K562 (cell line): ENCODE results near the gene IL17RC. TPM values are rescaled to one million over a fixed set of nuclear protein-coding genes. Genes with fewer than 3 reads are reported as not detected.

Source experiments
- BRD4 ChIP-seq: fragments of 200-600 bp; sonication (generic); IDR thresholded peaks from 2 replicates; pipeline ENCODE4 v1.6.1; 2017; ENCODE audit warnings: inconsistent platforms
- BRD9 ChIP-seq: fragments of 450-650 bp; IDR thresholded peaks from 2 replicates; pipeline ENCODE4 v1.6.1; 2018; ENCODE audit warnings: low read depth; ENCODE audit not compliant: partially characterized antibody
- DDX20 ChIP-seq: fragments of 450-650 bp; IDR thresholded peaks from 2 replicates; pipeline ENCODE4 v1.6.1; 2016; ENCODE audit warnings: missing genetic modification characterization, low read depth, mild to moderate bottlenecking, missing compliant biosample characterization, moderate library complexity
- DPF2 ChIP-seq: fragments of 450-650 bp; IDR thresholded peaks from 2 replicates; pipeline ENCODE4 v1.6.1; 2016
- HMG20A ChIP-seq: fragments of 450-650 bp; formaldehyde crosslinking; conservative IDR thresholded peaks from 2 replicates; pipeline ENCODE4 v1.4.0; 2020; ENCODE audit warnings: mild to moderate bottlenecking, mixed read lengths
- KDM5B ChIP-seq: fragments of 200-600 bp; sonication (generic); IDR thresholded peaks from 2 replicates; pipeline ENCODE4 v1.6.1; 2012; ENCODE audit warnings: low read depth, mild to moderate bottlenecking, moderate library complexity, low read length, control low read depth, inconsistent platforms; ENCODE audit not compliant: insufficient replicate concordance
- PCBP2 ChIP-seq: fragments of 200-400 bp; formaldehyde crosslinking; IDR thresholded peaks from 2 replicates; pipeline ENCODE4 v1.6.1; 2018; ENCODE audit warnings: low read length, low read depth, mild to moderate bottlenecking, moderate library complexity; ENCODE audit not compliant: poor library complexity, severe bottlenecking
- RAD51 ChIP-seq: fragments of 450-650 bp; IDR thresholded peaks from 2 replicates; pipeline ENCODE4 v1.7.1; 2016; ENCODE audit warnings: low read depth, mild to moderate bottlenecking, borderline replicate concordance
- RBM17 ChIP-seq: fragments of 200-400 bp; formaldehyde crosslinking; IDR thresholded peaks from 2 replicates; pipeline ENCODE4 v1.6.1; 2017; ENCODE audit warnings: low read depth, mild to moderate bottlenecking, low read length, borderline replicate concordance
- RFX5 ChIP-seq: IDR thresholded peaks from 2 replicates; pipeline ENCODE4 v1.6.1; 2011; ENCODE audit warnings: low read depth, mild to moderate bottlenecking, improper control_type of control experiment, low read length
- RHOXF2B ChIP-seq: fragments of 250-450 bp; sonication (Bioruptor Pico); conservative IDR thresholded peaks from 2 replicates; pipeline ENCODE4 v1.5.1; 2021
- SMARCC2 ChIP-seq: fragments of 450-650 bp; IDR thresholded peaks from 2 replicates; pipeline ENCODE4 v1.6.1; 2017; ENCODE audit warnings: antibody characterized with exemption, moderate library complexity, mild to moderate bottlenecking, low read depth
- SRSF1 ChIP-seq: fragments of 200-400 bp; formaldehyde crosslinking; IDR thresholded peaks from 2 replicates; pipeline ENCODE4 v1.6.1; 2017; ENCODE audit warnings: mild to moderate bottlenecking, low read depth, low read length, moderate library complexity
- TARDBP ChIP-seq: fragments of 450-650 bp; IDR thresholded peaks from 2 replicates; pipeline ENCODE4 v1.6.1; 2016
- TEAD1 ChIP-seq, 2 experiments: fragments of 450-650 bp in 1 of 2; sonication (generic) in 1 of 2; formaldehyde crosslinking; IDR thresholded peaks; 2 replicates each; pipeline versions ENCODE4 v1.4.0 to v1.8.0; 2020 to 2022; ENCODE audit warnings: mild to moderate bottlenecking in 2 of 2, missing genetic modification reagents in 1 of 2
- ZFX ChIP-seq: sonication (generic); formaldehyde crosslinking; IDR thresholded peaks from 2 replicates; pipeline ENCODE4 v1.8.0; 2022; ENCODE audit warnings: mild to moderate bottlenecking, missing genetic modification reagents, moderate library complexity
- ZNF668 ChIP-seq: fragments of 250-450 bp; sonication (Bioruptor Pico); IDR thresholded peaks from 2 replicates; pipeline ENCODE4 v1.8.0; 2022; ENCODE audit warnings: mild to moderate bottlenecking, inconsistent platforms
- ZNF699 ChIP-seq: fragments of 250-450 bp; sonication (Bioruptor Pico); IDR thresholded peaks from 2 replicates; pipeline ENCODE4 v1.8.0; 2021; ENCODE audit warnings: mild to moderate bottlenecking, moderate library complexity; ENCODE audit not compliant: insufficient replicate concordance
- polyA plus RNA-seq, 8 experiments: library from polyadenylated mRNA; depleted of rRNA in 4 of 8; stranded (reverse) in 5 of 8; unstranded in 3 of 8; fragments of >200 nt; fragmentation: Nextera tagmentation in 2 of 8; fragmentation: Illumina TruSeq in 1 of 8; extraction: Ambion mirVana in 2 of 8; extraction: Trizol in 1 of 8; gene quantifications; 2 replicates each; pipeline versions ENCODE4 v1.2.1 to v1.2.3, GENCODE V29; 2011 to 2014; ENCODE audit warnings: inconsistent platforms in 1 of 8, missing spikeins in 1 of 8
- total RNA-seq, 7 experiments: library from RNA; depleted of rRNA in 6 of 7; stranded (reverse); fragments of >200 nt in 6 of 7; fragmentation: Illumina TruSeq in 2 of 7; extraction: Trizol in 2 of 7; gene quantifications; 2 replicates each; pipeline versions ENCODE4 v1.2.1 to v1.2.3, GENCODE V29; 2011 to 2021; ENCODE audit warnings: low replicate concordance in 1 of 7
- TF ChIP-seq, protein P1 (sequence below), 2 experiments: fragments of 450-650 bp; conservative IDR thresholded peaks; 2 replicates each; pipeline ENCODE4 v1.6.1; 2017; ENCODE audit warnings: mild to moderate bottlenecking in 2 of 2, moderate library complexity in 2 of 2
- TF ChIP-seq, protein P2 (sequence below): fragments of 450-650 bp; IDR thresholded peaks from 2 replicates; pipeline ENCODE4 v1.6.1; 2018; ENCODE audit not compliant: partially characterized antibody
- TF ChIP-seq, protein P3 (sequence below): fragments of 450-650 bp; formaldehyde crosslinking; IDR thresholded peaks from 2 replicates; pipeline ENCODE4 v1.4.0; 2022; ENCODE audit warnings: missing genetic modification characterization

The IL17RC gene
- total and polyA plus RNA-seq, 9 of the 15 experiments (the other 6 are each of a cell fraction or from before 2014, with no cell fraction given) = 0.15 to 11.4 (median 7.1) TPM; not detected in 1

GRCh38 chr3:9976721-9977709 lies 60.1 kb downstream of the IL17RC start (continued):
- TF ChIP-seq, protein P1, sequence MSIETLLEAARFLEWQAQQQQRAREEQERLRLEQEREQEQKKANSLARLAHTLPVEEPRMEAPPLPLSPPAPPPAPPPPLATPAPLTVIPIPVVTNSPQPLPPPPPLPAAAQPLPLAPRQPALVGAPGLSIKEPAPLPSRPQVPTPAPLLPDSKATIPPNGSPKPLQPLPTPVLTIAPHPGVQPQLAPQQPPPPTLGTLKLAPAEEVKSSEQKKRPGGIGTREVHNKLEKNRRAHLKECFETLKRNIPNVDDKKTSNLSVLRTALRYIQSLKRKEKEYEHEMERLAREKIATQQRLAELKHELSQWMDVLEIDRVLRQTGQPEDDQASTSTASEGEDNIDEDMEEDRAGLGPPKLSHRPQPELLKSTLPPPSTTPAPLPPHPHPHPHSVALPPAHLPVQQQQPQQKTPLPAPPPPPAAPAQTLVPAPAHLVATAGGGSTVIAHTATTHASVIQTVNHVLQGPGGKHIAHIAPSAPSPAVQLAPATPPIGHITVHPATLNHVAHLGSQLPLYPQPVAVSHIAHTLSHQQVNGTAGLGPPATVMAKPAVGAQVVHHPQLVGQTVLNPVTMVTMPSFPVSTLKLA (conservative IDR thresholded peaks at IDR 0.05) = peak; percentile 64 to 78
- TF ChIP-seq SMARCC2 (peak; percentile 95), RAD51 (peak; percentile 15; the same call in 1 of the 2 replicates), PCBP2 (no peak), SRSF1 (no peak), KDM5B (peak; percentile 50), TARDBP (no peak), ZNF668 (CRISPR knock-in tag) (peak; percentile 65; the same call in 1 of the 2 replicates), RHOXF2B (CRISPR knock-in tag) (no peak), RFX5 (no peak), BRD9 (peak; percentile 90), HMG20A (CRISPR knock-in tag) (0 out of 2 replicates have a peak, but pooled peaks have one; percentile 4), DDX20 (peak; percentile 20; the same call in 1 of the 2 replicates), TEAD1 (CRISPR knock-in tag; IDR thresholded peaks at IDR 0.05) (peak; percentile 39 to 72; a peak in 2 of 4 replicates), ZNF699 (CRISPR knock-in tag) (peak; percentile 52), DPF2 (peak; percentile 98), RBM17 (no peak), ZFX (CRISPR knock-in tag) (peak; percentile 76), BRD4 (peak; percentile 96)
- TF ChIP-seq, protein P2, sequence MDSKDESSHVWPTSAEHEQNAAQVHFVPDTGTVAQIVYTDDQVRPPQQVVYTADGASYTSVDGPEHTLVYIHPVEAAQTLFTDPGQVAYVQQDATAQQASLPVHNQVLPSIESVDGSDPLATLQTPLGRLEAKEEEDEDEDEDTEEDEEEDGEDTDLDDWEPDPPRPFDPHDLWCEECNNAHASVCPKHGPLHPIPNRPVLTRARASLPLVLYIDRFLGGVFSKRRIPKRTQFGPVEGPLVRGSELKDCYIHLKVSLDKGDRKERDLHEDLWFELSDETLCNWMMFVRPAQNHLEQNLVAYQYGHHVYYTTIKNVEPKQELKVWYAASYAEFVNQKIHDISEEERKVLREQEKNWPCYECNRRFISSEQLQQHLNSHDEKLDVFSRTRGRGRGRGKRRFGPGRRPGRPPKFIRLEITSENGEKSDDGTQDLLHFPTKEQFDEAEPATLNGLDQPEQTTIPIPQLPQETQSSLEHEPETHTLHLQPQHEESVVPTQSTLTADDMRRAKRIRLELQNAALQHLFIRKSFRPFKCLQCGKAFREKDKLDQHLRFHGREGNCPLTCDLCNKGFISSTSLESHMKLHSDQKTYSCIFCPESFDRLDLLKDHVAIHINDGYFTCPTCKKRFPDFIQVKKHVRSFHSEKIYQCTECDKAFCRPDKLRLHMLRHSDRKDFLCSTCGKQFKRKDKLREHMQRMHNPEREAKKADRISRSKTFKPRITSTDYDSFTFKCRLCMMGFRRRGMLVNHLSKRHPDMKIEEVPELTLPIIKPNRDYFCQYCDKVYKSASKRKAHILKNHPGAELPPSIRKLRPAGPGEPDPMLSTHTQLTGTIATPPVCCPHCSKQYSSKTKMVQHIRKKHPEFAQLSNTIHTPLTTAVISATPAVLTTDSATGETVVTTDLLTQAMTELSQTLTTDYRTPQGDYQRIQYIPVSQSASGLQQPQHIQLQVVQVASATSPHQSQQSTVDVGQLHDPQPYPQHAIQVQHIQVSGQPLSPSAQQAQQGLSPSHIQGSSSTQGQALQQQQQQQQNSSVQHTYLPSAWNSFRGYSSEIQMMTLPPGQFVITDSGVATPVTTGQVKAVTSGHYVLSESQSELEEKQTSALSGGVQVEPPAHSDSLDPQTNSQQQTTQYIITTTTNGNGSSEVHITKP = peak; percentile 22
- TF ChIP-seq, protein P3, sequence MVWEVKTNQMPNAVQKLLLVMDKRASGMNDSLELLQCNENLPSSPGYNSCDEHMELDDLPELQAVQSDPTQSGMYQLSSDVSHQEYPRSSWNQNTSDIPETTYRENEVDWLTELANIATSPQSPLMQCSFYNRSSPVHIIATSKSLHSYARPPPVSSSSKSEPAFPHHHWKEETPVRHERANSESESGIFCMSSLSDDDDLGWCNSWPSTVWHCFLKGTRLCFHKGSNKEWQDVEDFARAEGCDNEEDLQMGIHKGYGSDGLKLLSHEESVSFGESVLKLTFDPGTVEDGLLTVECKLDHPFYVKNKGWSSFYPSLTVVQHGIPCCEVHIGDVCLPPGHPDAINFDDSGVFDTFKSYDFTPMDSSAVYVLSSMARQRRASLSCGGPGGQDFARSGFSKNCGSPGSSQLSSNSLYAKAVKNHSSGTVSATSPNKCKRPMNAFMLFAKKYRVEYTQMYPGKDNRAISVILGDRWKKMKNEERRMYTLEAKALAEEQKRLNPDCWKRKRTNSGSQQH = no peak
